Measurements from ENCODE around the gene EFCAB6.

DNA sequence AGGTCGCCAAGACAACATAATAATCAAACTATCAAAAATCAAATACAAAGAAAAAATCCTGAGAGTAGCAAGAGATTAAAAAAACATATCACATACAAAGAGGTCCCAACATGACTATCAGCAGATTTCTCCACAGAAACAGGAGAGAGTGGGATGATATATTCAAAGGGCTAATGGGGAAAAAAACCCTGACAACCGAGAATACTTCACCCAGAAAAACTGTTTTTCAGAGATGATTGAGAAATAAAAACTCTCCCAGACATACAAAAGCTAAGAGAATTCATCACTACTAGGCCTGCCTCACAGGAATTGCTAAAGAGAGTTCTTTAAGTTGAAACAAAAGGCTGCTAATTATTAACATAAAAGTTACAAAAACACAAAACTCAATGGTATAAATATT, 108.1 kb downstream of the EFCAB6 start:
- TF ChIP-seq CTCF (IDR thresholded peaks at IDR 0.05) (no peak), POLR2A (IDR thresholded peaks at IDR 0.05) (no peak)

Data from heart left ventricle (tissue), 13 donors.